ENCODE data around the gene ARHGEF5.
"Not testable (repeated sequence)": the region's sequence is repeated elsewhere in the genome, so short reads cannot be mapped to it uniquely, and the experiment has no call there.

The ARHGEF5 gene

DNA sequence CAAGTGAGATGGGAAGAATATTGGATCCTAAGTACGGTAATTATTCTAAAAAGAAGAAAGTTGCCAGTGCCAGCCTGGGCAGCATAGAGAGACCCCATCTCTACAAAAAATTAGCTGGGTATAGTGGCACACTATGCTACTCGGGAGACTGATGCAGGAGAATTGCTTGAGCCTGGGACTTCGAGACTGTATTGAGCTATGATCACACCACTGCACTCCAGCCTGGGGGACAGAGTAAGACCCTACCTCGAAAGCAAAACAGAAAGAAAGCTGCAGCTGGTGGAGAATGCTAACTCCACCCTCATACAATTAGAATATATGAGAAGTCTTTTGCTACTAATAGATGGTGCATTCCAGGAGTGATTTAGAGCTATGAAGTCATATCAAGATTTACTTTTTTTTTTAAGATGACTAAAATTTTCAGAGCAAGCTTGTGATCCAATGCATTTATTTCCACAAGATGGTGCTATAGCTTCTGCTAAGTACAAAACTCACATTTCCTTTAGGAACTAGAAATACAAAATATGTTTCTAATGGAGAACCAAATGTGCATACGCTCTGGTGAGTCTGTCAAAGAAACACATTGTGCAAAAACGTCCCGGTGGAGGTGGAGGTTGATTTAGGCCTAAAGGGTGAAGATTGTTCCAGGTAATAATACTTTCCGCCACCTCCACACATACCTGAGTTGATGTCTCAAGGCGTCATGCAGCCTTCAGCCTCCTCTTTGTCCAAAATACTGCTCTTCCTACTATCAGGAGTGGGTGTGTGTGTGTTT lies 23.8 kb upstream of the ARHGEF5 start:
- H3K4me3 ChIP-seq (ENCODE audit: low read length in 2 of 2); H3K36me3 ChIP-seq (ENCODE audit: control insufficient read depth in 2 of 2, insufficient read depth in 2 of 2, low read length in 2 of 2); H3K4me1 ChIP-seq (ENCODE audit: control insufficient read depth in 2 of 2, insufficient read depth in 2 of 2, low read length in 2 of 2); H3K9me3 ChIP-seq (ENCODE audit: control insufficient read depth in 2 of 2, low read length in 2 of 2); H3K27me3 ChIP-seq (ENCODE audit: control insufficient read depth in 2 of 2, insufficient read depth in 2 of 2, low read length in 2 of 2); H3K9ac ChIP-seq (ENCODE audit: low read depth in 1 of 2, low read length in 2 of 2); H3K27ac ChIP-seq (ENCODE audit: low read depth in 2 of 2, low read length in 2 of 2): not testable (repeated sequence)

DNA sequence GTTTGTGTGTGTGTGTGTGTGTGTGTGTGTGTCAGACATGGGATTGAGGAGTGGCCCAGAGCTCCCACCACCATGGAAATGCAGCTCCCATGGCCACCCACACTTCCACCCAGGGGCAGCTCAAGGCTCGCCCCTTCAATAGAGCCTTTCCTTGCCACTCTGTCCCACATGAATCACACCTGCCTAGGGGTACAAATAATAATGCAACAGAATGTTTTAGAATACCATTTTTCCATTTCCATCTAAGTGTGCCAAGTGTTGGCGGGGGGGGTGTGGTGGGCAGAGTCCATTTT lies 23.3 kb upstream of the ARHGEF5 start:
- not testable (repeated sequence) for H3K9ac ChIP-seq (ENCODE audit: low read depth in 1 of 2, low read length in 2 of 2); H3K36me3 ChIP-seq (ENCODE audit: control insufficient read depth in 2 of 2, insufficient read depth in 2 of 2, low read length in 2 of 2); H3K4me1 ChIP-seq (ENCODE audit: control insufficient read depth in 2 of 2, insufficient read depth in 2 of 2, low read length in 2 of 2); H3K9me3 ChIP-seq (ENCODE audit: control insufficient read depth in 2 of 2, low read length in 2 of 2); H3K27ac ChIP-seq (ENCODE audit: low read depth in 2 of 2, low read length in 2 of 2); H3K27me3 ChIP-seq (ENCODE audit: control insufficient read depth in 2 of 2, insufficient read depth in 2 of 2, low read length in 2 of 2); H3K4me3 ChIP-seq (ENCODE audit: low read length in 2 of 2)

DNA sequence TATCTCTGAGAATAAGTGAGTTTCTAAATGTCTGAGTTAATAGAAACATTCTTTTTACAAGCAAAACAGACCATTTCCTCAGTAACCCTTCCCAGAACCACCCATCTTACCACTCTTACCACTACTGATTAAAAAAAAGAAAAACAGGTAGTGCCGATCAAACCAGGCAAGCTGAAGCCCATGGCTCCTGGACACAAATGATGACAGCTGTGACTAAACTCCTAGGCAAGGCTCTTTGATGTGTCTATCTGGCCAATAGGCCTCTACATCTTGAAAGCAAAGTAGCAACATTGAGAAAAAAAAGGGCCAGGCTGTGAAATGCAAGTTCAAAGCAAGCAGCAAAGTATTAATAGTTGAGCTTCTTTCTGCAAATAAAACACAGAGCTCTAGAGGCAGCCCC lies 6.6 kb upstream of the ARHGEF5 start:
- H3K4me3 ChIP-seq (ENCODE audit: low read length in 2 of 2); H3K4me1 ChIP-seq (ENCODE audit: control insufficient read depth in 2 of 2, insufficient read depth in 2 of 2, low read length in 2 of 2); H3K36me3 ChIP-seq (ENCODE audit: control insufficient read depth in 2 of 2, insufficient read depth in 2 of 2, low read length in 2 of 2); H3K27me3 ChIP-seq (ENCODE audit: control insufficient read depth in 2 of 2, insufficient read depth in 2 of 2, low read length in 2 of 2); H3K9me3 ChIP-seq (ENCODE audit: control insufficient read depth in 2 of 2, low read length in 2 of 2); H3K27ac ChIP-seq (ENCODE audit: low read depth in 2 of 2, low read length in 2 of 2); H3K9ac ChIP-seq (ENCODE audit: low read depth in 1 of 2, low read length in 2 of 2): not testable (repeated sequence)

DNA sequence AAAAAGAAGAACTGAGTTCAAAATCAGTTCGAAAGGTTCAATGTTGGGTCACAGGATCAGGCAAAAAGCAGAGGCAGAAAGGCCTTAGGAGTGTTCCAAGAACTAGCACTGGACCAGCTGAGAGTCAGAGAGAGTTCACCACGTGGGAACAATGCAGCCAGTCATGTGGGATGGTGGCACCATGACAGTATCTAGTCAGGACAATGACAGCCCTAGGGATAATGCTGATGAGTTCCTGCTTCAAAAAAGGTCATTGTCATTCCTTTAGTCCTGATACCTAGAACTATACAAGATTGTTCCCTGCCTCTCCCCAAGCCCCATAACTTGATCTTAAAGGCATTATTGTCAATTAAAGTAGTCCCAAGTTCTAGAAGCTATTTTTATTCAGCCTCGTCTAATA lies 3.5 kb upstream of the ARHGEF5 start:
- not testable (repeated sequence) for H3K27me3 ChIP-seq (ENCODE audit: control insufficient read depth in 2 of 2, insufficient read depth in 2 of 2, low read length in 2 of 2); H3K27ac ChIP-seq (ENCODE audit: low read depth in 2 of 2, low read length in 2 of 2); H3K36me3 ChIP-seq (ENCODE audit: control insufficient read depth in 2 of 2, insufficient read depth in 2 of 2, low read length in 2 of 2); H3K9ac ChIP-seq (ENCODE audit: low read depth in 1 of 2, low read length in 2 of 2); H3K4me3 ChIP-seq (ENCODE audit: low read length in 2 of 2); H3K4me1 ChIP-seq (ENCODE audit: control insufficient read depth in 2 of 2, insufficient read depth in 2 of 2, low read length in 2 of 2); H3K9me3 ChIP-seq (ENCODE audit: control insufficient read depth in 2 of 2, low read length in 2 of 2)

DNA sequence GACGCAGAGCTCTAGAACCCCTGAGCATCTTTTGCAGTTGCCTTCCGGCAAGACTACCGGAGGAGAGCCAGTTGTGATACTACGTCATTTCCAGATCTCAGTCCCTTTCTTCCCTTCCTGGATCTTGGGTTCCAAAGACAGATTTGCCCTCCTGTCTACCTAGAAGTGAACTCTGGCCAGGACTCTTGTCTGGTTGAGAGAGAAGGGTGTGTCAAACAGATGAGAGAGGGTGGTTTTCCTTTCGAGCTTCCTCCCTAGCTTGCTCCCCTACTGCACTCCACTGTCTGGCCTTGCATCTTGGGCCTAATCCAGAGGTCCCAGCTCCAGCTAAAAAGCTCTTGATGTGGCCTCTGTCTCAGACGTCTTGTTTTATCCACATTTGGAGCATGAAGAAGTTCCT lies 983 bp downstream of the ARHGEF5 start:
- H3K9ac ChIP-seq (ENCODE audit: low read depth in 1 of 2, low read length in 2 of 2): not testable (repeated sequence)

DNA sequence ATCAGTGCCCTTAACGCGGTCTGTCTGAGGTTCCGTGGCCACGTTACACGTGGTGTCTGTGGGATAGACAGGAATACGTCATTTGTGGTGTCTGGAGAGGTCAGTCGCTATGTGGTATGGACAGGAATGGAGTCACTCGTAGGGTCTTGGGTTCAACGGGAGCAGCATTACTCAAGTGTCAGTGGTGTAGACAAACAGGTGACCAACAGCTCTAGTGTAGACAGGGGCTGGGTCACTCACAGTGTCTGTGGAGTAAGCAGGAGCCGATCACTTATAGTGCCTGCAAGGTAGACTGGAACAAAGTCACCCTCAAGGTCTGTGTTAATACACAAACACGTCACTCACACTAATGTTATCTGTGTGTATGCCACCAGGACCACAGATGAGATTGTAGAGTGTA lies 1.7 kb downstream of the ARHGEF5 start:
- not testable (repeated sequence) for H3K9me3 ChIP-seq (ENCODE audit: control insufficient read depth in 2 of 2, low read length in 2 of 2); H3K27me3 ChIP-seq (ENCODE audit: control insufficient read depth in 2 of 2, insufficient read depth in 2 of 2, low read length in 2 of 2); H3K9ac ChIP-seq (ENCODE audit: low read depth in 1 of 2, low read length in 2 of 2); H3K4me3 ChIP-seq (ENCODE audit: low read length in 2 of 2); H3K4me1 ChIP-seq (ENCODE audit: control insufficient read depth in 2 of 2, insufficient read depth in 2 of 2, low read length in 2 of 2); H3K36me3 ChIP-seq (ENCODE audit: control insufficient read depth in 2 of 2, insufficient read depth in 2 of 2, low read length in 2 of 2); H3K27ac ChIP-seq (ENCODE audit: low read depth in 2 of 2, low read length in 2 of 2)

More for the DNA sequence above, 983 bp downstream of the ARHGEF5 start:
- not testable (repeated sequence) for H3K36me3 ChIP-seq (ENCODE audit: control insufficient read depth in 2 of 2, insufficient read depth in 2 of 2, low read length in 2 of 2); H3K27ac ChIP-seq (ENCODE audit: low read depth in 2 of 2, low read length in 2 of 2); H3K27me3 ChIP-seq (ENCODE audit: control insufficient read depth in 2 of 2, insufficient read depth in 2 of 2, low read length in 2 of 2); H3K9me3 ChIP-seq (ENCODE audit: control insufficient read depth in 2 of 2, low read length in 2 of 2); H3K4me3 ChIP-seq (ENCODE audit: low read length in 2 of 2); H3K4me1 ChIP-seq (ENCODE audit: control insufficient read depth in 2 of 2, insufficient read depth in 2 of 2, low read length in 2 of 2)

DNA sequence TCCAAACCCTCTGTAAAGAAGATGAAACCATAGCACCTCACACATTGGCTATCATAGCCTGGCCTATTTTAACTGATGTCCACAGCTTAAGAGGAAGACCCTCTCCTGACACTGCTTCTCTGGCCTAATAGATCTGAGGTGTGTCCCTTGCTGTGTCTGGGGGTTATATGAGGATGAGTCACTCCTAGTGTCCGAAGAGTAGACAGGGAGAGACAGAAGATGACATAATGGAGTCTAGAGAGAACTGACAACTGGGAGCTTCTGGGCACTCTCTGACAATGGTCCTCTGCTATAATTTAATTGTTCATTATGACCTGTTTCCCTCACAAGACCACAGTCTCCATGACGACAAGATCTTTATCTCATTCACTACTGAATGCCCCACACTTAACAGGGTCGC lies 6.9 kb downstream of the ARHGEF5 start:
- H3K9ac ChIP-seq (ENCODE audit: low read depth in 1 of 2, low read length in 2 of 2); H3K36me3 ChIP-seq (ENCODE audit: control insufficient read depth in 2 of 2, insufficient read depth in 2 of 2, low read length in 2 of 2); H3K27me3 ChIP-seq (ENCODE audit: control insufficient read depth in 2 of 2, insufficient read depth in 2 of 2, low read length in 2 of 2); H3K4me1 ChIP-seq (ENCODE audit: control insufficient read depth in 2 of 2, insufficient read depth in 2 of 2, low read length in 2 of 2); H3K27ac ChIP-seq (ENCODE audit: low read depth in 2 of 2, low read length in 2 of 2); H3K4me3 ChIP-seq (ENCODE audit: low read length in 2 of 2); H3K9me3 ChIP-seq (ENCODE audit: control insufficient read depth in 2 of 2, low read length in 2 of 2): not testable (repeated sequence)

DNA sequence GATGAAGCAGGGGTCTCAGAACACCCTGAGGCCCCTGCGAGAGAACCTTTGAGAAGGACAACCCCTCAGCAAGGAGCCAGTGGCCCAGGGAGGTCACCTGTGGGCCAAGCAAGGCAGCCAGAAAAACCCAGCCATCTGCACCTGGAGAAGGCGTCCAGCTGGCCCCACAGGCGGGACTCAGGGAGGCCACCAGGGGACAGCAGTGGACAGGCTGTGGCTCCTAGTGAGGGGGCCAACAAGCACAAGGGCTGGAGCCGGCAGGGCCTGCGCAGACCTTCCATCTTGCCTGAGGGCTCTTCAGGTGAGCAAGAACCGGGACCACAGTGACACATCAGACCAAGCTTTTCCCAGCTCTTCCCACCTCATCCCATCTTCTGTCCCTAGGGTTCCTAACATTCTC lies 10.3 kb downstream of the ARHGEF5 start:
- H3K36me3 ChIP-seq (ENCODE audit: control insufficient read depth in 2 of 2, insufficient read depth in 2 of 2, low read length in 2 of 2); H3K9me3 ChIP-seq (ENCODE audit: control insufficient read depth in 2 of 2, low read length in 2 of 2); H3K4me3 ChIP-seq (ENCODE audit: low read length in 2 of 2); H3K27me3 ChIP-seq (ENCODE audit: control insufficient read depth in 2 of 2, insufficient read depth in 2 of 2, low read length in 2 of 2); H3K9ac ChIP-seq (ENCODE audit: low read depth in 1 of 2, low read length in 2 of 2); H3K4me1 ChIP-seq (ENCODE audit: control insufficient read depth in 2 of 2, insufficient read depth in 2 of 2, low read length in 2 of 2); H3K27ac ChIP-seq (ENCODE audit: low read depth in 2 of 2, low read length in 2 of 2): not testable (repeated sequence)

DNA sequence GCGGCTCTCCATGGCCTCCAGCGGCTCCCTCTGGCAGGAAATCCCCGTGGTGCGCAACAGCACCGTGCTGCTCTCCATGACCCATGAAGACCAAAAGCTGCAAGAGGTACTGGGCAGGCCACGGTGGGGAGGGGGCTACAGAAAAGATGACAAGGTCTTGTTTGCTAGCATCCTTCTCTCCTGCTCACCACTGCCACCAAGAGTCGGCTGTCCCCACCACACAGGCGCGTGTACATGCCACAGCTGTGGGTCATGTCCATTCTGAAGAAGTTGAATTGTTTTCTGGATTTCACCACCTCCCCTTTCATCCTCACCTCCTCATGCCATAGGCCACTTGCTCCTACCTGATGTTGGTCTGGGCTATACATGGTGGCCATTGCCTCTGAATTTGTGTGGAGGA lies 12.0 kb downstream of the ARHGEF5 start:
- H3K36me3 ChIP-seq (ENCODE audit: control insufficient read depth in 2 of 2, insufficient read depth in 2 of 2, low read length in 2 of 2); H3K4me3 ChIP-seq (ENCODE audit: low read length in 2 of 2); H3K27ac ChIP-seq (ENCODE audit: low read depth in 2 of 2, low read length in 2 of 2); H3K9ac ChIP-seq (ENCODE audit: low read depth in 1 of 2, low read length in 2 of 2); H3K4me1 ChIP-seq (ENCODE audit: control insufficient read depth in 2 of 2, insufficient read depth in 2 of 2, low read length in 2 of 2); H3K9me3 ChIP-seq (ENCODE audit: control insufficient read depth in 2 of 2, low read length in 2 of 2); H3K27me3 ChIP-seq (ENCODE audit: control insufficient read depth in 2 of 2, insufficient read depth in 2 of 2, low read length in 2 of 2): not testable (repeated sequence)

DNA sequence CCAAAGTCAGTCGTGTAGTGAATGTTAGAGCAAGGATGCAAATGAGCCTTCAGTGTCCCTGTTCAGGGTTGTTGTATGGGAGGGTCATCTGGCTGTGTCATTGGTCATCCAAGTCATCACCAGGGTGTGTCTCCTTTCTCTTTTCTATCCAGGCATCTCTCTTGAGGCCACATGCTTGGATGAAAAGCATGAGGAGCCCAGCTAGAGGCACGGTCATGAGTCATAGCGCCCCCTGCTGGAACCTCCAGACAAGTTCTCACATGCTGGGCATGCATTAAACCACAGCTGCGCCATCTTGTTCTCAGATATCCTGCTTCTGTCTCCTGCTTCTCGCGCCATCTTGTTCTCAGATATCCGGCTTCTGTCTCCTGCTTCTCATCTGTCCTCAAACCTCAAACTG lies 14.0 kb downstream of the ARHGEF5 start:
- H3K9me3 ChIP-seq (ENCODE audit: control insufficient read depth in 2 of 2, low read length in 2 of 2); H3K36me3 ChIP-seq (ENCODE audit: control insufficient read depth in 2 of 2, insufficient read depth in 2 of 2, low read length in 2 of 2); H3K27ac ChIP-seq (ENCODE audit: low read depth in 2 of 2, low read length in 2 of 2); H3K4me3 ChIP-seq (ENCODE audit: low read length in 2 of 2); H3K9ac ChIP-seq (ENCODE audit: low read depth in 1 of 2, low read length in 2 of 2); H3K4me1 ChIP-seq (ENCODE audit: control insufficient read depth in 2 of 2, insufficient read depth in 2 of 2, low read length in 2 of 2); H3K27me3 ChIP-seq (ENCODE audit: control insufficient read depth in 2 of 2, insufficient read depth in 2 of 2, low read length in 2 of 2): not testable (repeated sequence)

DNA sequence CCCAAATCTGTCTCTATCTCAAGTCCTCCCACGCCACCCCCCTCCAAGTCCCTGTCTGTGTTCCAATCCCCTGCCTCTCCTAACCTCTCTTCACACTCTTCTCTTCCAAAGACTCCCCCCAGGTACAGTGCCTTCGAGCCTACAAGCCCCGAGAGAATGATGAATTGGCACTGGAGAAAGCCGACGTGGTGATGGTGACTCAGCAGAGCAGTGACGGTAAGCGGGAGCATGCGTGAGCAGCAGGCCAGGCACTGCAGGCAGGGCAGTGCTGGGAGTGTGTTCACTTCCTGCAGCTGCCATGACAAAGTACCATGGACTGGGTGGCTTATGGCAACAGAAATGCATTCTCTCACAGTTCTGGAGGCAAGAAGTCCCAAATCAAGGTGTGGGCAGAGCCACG lies 23.4 kb downstream of the ARHGEF5 start:
- H3K9me3 ChIP-seq (ENCODE audit: control insufficient read depth in 2 of 2, low read length in 2 of 2): no peaks in the 10 kb centered on the region
- H3K4me3 ChIP-seq (ENCODE audit: low read length in 2 of 2): no peak overlapping the region
- H3K27me3 ChIP-seq (ENCODE audit: control insufficient read depth in 2 of 2, insufficient read depth in 2 of 2, low read length in 2 of 2): no peaks in the 10 kb centered on the region
- peaks cover 20 to 25% of the 10 kb centered on the region in 2 donors for H3K36me3 ChIP-seq (ENCODE audit: control insufficient read depth in 2 of 2, insufficient read depth in 2 of 2, low read length in 2 of 2)
- H3K4me1 ChIP-seq (ENCODE audit: control insufficient read depth in 2 of 2, insufficient read depth in 2 of 2, low read length in 2 of 2): no peaks in the 10 kb centered on the region
- no peak overlapping the region for H3K27ac ChIP-seq (ENCODE audit: low read depth in 2 of 2, low read length in 2 of 2)
- no peak overlapping the region for H3K9ac ChIP-seq (ENCODE audit: low read depth in 1 of 2, low read length in 2 of 2)

Data from mucosa of rectum (tissue), 2 donors.